ENCODE measurements around the gene NTM.

DNA sequence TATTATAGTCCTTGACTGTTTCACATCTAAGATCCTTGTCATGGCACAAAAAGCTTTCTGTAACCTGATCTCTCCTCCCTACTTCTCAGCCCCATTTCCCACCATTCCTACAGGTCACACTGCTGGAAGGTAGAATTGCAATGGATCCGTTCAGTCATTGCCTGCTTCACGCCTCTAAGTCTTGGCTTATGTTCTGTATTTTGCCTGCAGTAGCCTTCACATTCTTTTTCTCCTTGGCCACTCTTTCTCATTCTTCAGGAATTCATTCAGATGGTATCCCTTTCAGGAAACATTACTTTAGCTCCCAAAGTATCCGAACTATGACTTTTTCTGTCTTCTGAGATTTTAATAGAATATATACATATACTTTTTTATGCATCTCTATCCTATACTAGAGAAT is 731.5 kb downstream of the NTM start:
- no peak for TF ChIP-seq POLR2A (IDR thresholded peaks at IDR 0.05)
- TF ChIP-seq, protein P1, sequence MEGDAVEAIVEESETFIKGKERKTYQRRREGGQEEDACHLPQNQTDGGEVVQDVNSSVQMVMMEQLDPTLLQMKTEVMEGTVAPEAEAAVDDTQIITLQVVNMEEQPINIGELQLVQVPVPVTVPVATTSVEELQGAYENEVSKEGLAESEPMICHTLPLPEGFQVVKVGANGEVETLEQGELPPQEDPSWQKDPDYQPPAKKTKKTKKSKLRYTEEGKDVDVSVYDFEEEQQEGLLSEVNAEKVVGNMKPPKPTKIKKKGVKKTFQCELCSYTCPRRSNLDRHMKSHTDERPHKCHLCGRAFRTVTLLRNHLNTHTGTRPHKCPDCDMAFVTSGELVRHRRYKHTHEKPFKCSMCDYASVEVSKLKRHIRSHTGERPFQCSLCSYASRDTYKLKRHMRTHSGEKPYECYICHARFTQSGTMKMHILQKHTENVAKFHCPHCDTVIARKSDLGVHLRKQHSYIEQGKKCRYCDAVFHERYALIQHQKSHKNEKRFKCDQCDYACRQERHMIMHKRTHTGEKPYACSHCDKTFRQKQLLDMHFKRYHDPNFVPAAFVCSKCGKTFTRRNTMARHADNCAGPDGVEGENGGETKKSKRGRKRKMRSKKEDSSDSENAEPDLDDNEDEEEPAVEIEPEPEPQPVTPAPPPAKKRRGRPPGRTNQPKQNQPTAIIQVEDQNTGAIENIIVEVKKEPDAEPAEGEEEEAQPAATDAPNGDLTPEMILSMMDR (IDR thresholded peaks at IDR 0.05) = no peak

Measured in uterus (tissue), 2 donors.